CD14-positive monocyte (primary cell): ENCODE data around the gene CDC14B. TPM values are rescaled to one million over a fixed set of nuclear protein-coding genes. Genes with fewer than 3 reads are reported as not detected.
A peak's percentile ranks its signal among the peaks of the same experiment; 100 is the strongest.
"Not testable (repeated sequence)": the region's sequence is repeated elsewhere in the genome, so short reads cannot be mapped to it uniquely, and the experiment has no call there.

ENCODE experiments used
- DNase-seq, 3 donors: peaks; one replicate each; pipeline ENCODE4 v3.0.0-alpha.2; 2011 to 2022
- H2AFZ ChIP-seq: 2 replicates; pipeline ENCODE4 v1.6.0; 2012; ENCODE audit warnings: mild to moderate bottlenecking, low read depth, low read length, inconsistent platforms; ENCODE audit not compliant: insufficient read depth, poor library complexity, severe bottlenecking
- H3K27ac ChIP-seq, 2 donors: 1 replicate in 1 of 2; 2 replicates in 1 of 2; pipeline ENCODE4 v1.5.1; 2012 to 2013; ENCODE audit warnings: low read length in 2 of 2, control low read depth in 1 of 2, inconsistent platforms in 1 of 2, low read depth in 1 of 2, mild to moderate bottlenecking in 1 of 2
- H3K27me3 ChIP-seq, 2 donors: one replicate each; pipeline versions ENCODE4 v1.6.0 to v1.6.1; 2011 to 2013; ENCODE audit warnings: low read length in 2 of 2; ENCODE audit not compliant: control insufficient read depth in 2 of 2, insufficient read depth in 2 of 2
- H3K36me3 ChIP-seq, 2 donors: replicated peaks in 1 of 2; 1 replicate in 1 of 2; 2 replicates in 1 of 2; pipeline versions ENCODE4 v1.5.1 to v1.6.1; 2012 to 2013; ENCODE audit warnings: low read length in 2 of 2, control low read depth in 1 of 2, inconsistent platforms in 1 of 2, mild to moderate bottlenecking in 1 of 2; ENCODE audit not compliant: insufficient read depth in 2 of 2, control insufficient read depth in 1 of 2
- H3K4me1 ChIP-seq, 2 donors: 1 replicate in 1 of 2; 2 replicates in 1 of 2; pipeline versions ENCODE4 v1.5.1 to v1.6.1; 2012 to 2013; ENCODE audit warnings: low read length in 2 of 2, control low read depth in 1 of 2, inconsistent platforms in 1 of 2, mild to moderate bottlenecking in 1 of 2, moderate library complexity in 1 of 2; ENCODE audit not compliant: insufficient read depth in 2 of 2, control insufficient read depth in 1 of 2
- H3K4me2 ChIP-seq: replicated peaks from 2 replicates; pipeline ENCODE3; 2012; ENCODE audit warnings: low read length, moderate library complexity, mild to moderate bottlenecking; ENCODE audit not compliant: poor library complexity, severe bottlenecking; ENCODE audit errors: extremely low read depth
- H3K4me3 ChIP-seq, 3 experiments: fragments of 200-600 bp in 1 of 3; sonication (generic) in 1 of 3; replicated peaks in 1 of 3; 1 replicate in 2 of 3; 2 replicates in 1 of 3; pipeline ENCODE4 v1.5.1; 2011 to 2013; ENCODE audit warnings: low read length in 3 of 3, mild to moderate bottlenecking in 3 of 3, control low read depth in 2 of 3, low read depth in 2 of 3, inconsistent platforms in 1 of 3, moderate library complexity in 1 of 3
- H3K79me2 ChIP-seq: 2 replicates; pipeline ENCODE4 v1.6.0; 2012; ENCODE audit warnings: mild to moderate bottlenecking, control low read depth, inconsistent platforms, low read length, moderate library complexity; ENCODE audit not compliant: insufficient read depth
- H3K9ac ChIP-seq: 2 replicates; pipeline ENCODE4 v1.6.0; 2017; ENCODE audit warnings: low read length, mild to moderate bottlenecking; ENCODE audit not compliant: insufficient read depth, poor library complexity, severe bottlenecking
- H3K9me3 ChIP-seq, 2 donors: replicated peaks in 1 of 2; 1 replicate in 1 of 2; 2 replicates in 1 of 2; pipeline versions ENCODE4 v1.5.1 to v1.6.1; 2012 to 2013; ENCODE audit warnings: low read length in 2 of 2, control low read depth in 1 of 2; ENCODE audit not compliant: control insufficient read depth in 1 of 2, insufficient read depth in 1 of 2
- H4K20me1 ChIP-seq: 2 replicates; pipeline ENCODE4 v1.6.0; 2012; ENCODE audit warnings: mild to moderate bottlenecking, low read length, control low read depth, moderate library complexity; ENCODE audit not compliant: insufficient read depth
- H3K27ac Mint-ChIP-seq, 7 donors: one replicate each; pipeline ENCODE4 v1.8.0; 2020; ENCODE audit warnings: mild to moderate bottlenecking in 7 of 7, mixed read lengths in 7 of 7, moderate library complexity in 6 of 7, inconsistent platforms in 2 of 7
- H3K27me3 Mint-ChIP-seq, 3 donors: one replicate each; pipeline ENCODE4 v1.8.0; 2021 to 2022; ENCODE audit warnings: low read depth in 3 of 3, mild to moderate bottlenecking in 3 of 3, mixed read lengths in 3 of 3, moderate library complexity in 3 of 3, inconsistent platforms in 1 of 3
- H3K36me3 Mint-ChIP-seq, 2 donors: one replicate each; pipeline ENCODE4 v1.8.0; 2020; ENCODE audit warnings: mixed read lengths in 2 of 2, inconsistent platforms in 1 of 2, mild to moderate bottlenecking in 1 of 2
- H3K4me1 Mint-ChIP-seq: one replicate; pipeline ENCODE4 v1.8.0; 2020; ENCODE audit warnings: mild to moderate bottlenecking, mixed read lengths
- H3K4me3 Mint-ChIP-seq, 2 donors: one replicate each; pipeline ENCODE4 v1.8.0; 2020; ENCODE audit warnings: mild to moderate bottlenecking in 2 of 2, mixed read lengths in 2 of 2, moderate library complexity in 1 of 2
- H3K9me3 Mint-ChIP-seq, 7 donors: one replicate each; pipeline ENCODE4 v1.8.0; 2020 to 2022; ENCODE audit warnings: mixed read lengths in 7 of 7, mild to moderate bottlenecking in 6 of 7, moderate library complexity in 6 of 7, inconsistent platforms in 2 of 7
- CTCF ChIP-seq: fragments of 200-600 bp; IDR thresholded peaks from one replicate; pipeline ENCODE4 v1.8.0; 2022; ENCODE audit warnings: antibody characterized with exemption, mild to moderate bottlenecking
- WGBS: methylation state at CpG from one replicate; pipeline ENCODE4 v1.1.5; 2013; ENCODE audit warnings: missing lambda C conversion rate; ENCODE audit not compliant: insufficient coverage; 5-methylcytosine and 5-hydroxymethylcytosine counted together
- intact Hi-C, 2 donors: fragments of 100-400 bp; cut with micrococcal nuclease; formaldehyde crosslinking; loops; one replicate each; pipeline versions ENCODE4 v1.15.0 to v1.15.1; 2023
- polyA plus RNA-seq, 3 donors: library from polyadenylated mRNA; depleted of rRNA in 1 of 3; unstranded in 2 of 3; stranded (reverse) in 1 of 3; fragments of 300-500 nt in 2 of 3; fragments of >200 nt in 1 of 3; fragmentation: Illumina TruSeq in 2 of 3; gene quantifications; 1 replicate in 2 of 3; 2 replicates in 1 of 3; pipeline ENCODE4 v1.2.3, GENCODE V29; 2012 to 2021

The CDC14B gene
- polyA plus RNA-seq, 3 donors, result 0.03 to 0.47 (median 0.44) TPM

GRCh38 chr9:96636368-96636767, 16.7 kb upstream of the CDC14B start:
- Histone ChIP-seq H3K9ac (no peak overlapping the region), H3K9me3 (no peaks in the 10 kb centered on the region), H3K4me3 (no peak overlapping the region), H4K20me1 (no peaks in the 10 kb centered on the region), H3K27me3 (no peaks in the 10 kb centered on the region), H3K36me3 (peaks cover 0 to under 1% of the 10 kb centered on the region in 2 donors), H3K4me1 (no peaks in the 10 kb centered on the region), H2AFZ (no peak overlapping the region), H3K79me2 (no peaks in the 10 kb centered on the region), H3K4me2 (no peak overlapping the region), H3K27ac (no peak overlapping the region)
- DNase-seq, result no peak
- H3K27ac Mint-ChIP-seq, result no peak overlapping the region
- TF ChIP-seq CTCF, result no peak
- peaks cover 0 to 10% (median 5%) of the 10 kb centered on the region in 3 donors for H3K27me3 Mint-ChIP-seq
- intact Hi-C loops, result no loop called here
- peaks cover 2 to 10% of the 10 kb centered on the region in 2 donors for H3K36me3 Mint-ChIP-seq
- H3K4me1 Mint-ChIP-seq, result peaks cover 3% of the 10 kb centered on the region
- H3K4me3 Mint-ChIP-seq, result peak overlapping the region in 1 of 2 donors; percentile 17
- H3K9me3 Mint-ChIP-seq, result peaks cover 0 to 2% (median 0%) of the 10 kb centered on the region in 7 donors
- no CpG with 5 or more reads among the region's 1 CpG for WGBS

GRCh38 chr9:96633579-96633978, 13.9 kb upstream of the CDC14B start:
- H3K4me3 Mint-ChIP-seq, DNase-seq, H3K36me3 ChIP-seq, H3K4me1 Mint-ChIP-seq, H3K4me3 ChIP-seq, H3K9ac ChIP-seq, H3K4me1 ChIP-seq, H3K27me3 ChIP-seq, intact Hi-C loops, H3K27ac Mint-ChIP-seq, H4K20me1 ChIP-seq, H3K27ac ChIP-seq, H3K9me3 Mint-ChIP-seq, H3K9me3 ChIP-seq, H3K36me3 Mint-ChIP-seq, H3K79me2 ChIP-seq, H2AFZ ChIP-seq, H3K4me2 ChIP-seq: not testable (repeated sequence)
- 100% methylated on average over 1 of the region's 8 CpGs for WGBS
- peaks cover 0 to 12% (median 10%) of the 10 kb centered on the region in 3 donors for H3K27me3 Mint-ChIP-seq
